GM12892 (cell line): ENCODE data around the gene DCTN5.

Experiments
- POLR2A ChIP-seq: IDR thresholded peaks from 2 replicates; pipeline ENCODE4 v1.6.1; 2011; ENCODE audit warnings: low read depth, low read length, control low read depth
- POLR2AphosphoS5 ChIP-seq: IDR thresholded peaks from 2 replicates; pipeline ENCODE4 v1.6.1; 2011; ENCODE audit warnings: low read depth, low read length, control low read depth
- TAF1 ChIP-seq: IDR thresholded peaks from 2 replicates; pipeline ENCODE4 v1.6.1; 2011; ENCODE audit warnings: low read depth, mild to moderate bottlenecking, control low read depth, low read length, borderline replicate concordance

DNA sequence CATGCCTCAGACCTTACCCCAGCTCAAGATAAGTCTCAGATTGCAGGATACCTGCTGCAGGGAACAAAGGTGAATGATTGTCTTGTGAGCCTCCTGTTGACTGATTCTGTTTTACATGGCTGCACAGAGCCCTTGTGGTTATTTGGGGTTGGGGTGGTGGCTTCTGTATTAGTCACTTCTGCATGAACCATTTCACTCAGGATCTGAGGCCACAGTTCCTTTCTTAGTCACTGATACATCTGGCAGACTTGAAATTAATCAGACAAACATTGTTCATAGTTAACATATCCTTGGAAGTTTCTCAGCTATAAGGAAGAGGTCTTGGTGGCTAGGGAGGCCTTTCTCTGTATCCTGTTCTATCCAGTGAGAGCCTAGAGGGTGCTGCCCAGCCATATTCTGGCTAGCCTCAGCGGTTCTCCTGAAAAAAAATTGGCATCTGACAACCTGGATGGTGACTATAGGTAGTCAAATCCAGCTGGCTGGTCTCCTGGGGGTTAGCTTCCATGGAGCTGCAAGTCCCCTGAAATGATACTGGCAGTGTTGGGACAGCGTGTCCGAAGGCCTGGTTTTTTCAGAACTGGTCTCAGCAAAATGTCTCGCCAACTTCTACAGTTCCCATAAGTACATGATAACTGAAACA is 29.0 kb downstream of the DCTN5 start:
- TF ChIP-seq POLR2A (no peak), TAF1 (0 out of 2 replicates have a peak, but pooled peaks have one; percentile 25), POLR2AphosphoS5 (peak; percentile 62; the same call in 1 of the 2 replicates)
